NCI-H345 (cell line): ENCODE results near the gene PTGR3.
"Not testable (repeated sequence)": the region's sequence is repeated elsewhere in the genome, so short reads cannot be mapped to it uniquely, and the experiment has no call there.

Experiments used
- DNase-seq: peaks from one replicate; lab custom pipeline; 2025; lab: John Stamatoyannopoulos, UW

PTGR3 gene

DNA sequence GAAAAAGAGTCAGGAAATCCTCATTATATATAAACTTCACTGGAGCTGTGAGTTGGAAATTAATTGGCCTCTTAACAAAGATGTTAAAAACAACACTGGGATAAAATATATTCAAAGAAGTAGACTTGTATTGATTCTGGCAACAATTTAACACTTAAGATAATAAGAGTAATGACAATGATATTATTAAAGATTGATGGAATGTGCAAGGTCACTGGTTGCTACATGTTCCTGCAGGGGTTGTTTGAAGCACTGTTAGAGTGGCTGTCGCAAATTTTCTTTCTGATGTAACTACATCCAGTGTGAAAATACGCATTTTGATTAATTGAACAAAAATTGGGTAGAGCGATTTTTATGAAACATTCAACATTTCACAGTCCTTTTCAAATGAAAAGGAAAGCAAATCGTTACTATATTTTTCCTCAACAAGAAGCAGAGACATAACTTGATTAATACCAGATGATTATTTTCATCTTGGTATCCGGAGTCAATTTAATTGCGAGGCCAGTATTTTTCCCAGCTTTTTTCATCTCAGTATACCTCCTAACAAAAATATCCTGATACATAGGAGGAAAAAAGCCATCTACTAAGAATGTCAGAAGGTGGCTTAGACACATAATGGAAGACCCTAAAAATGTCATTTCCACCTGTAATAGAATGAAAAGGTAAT, 6.1 kb downstream of the PTGR3 start:
- no peak for DNase-seq

DNA sequence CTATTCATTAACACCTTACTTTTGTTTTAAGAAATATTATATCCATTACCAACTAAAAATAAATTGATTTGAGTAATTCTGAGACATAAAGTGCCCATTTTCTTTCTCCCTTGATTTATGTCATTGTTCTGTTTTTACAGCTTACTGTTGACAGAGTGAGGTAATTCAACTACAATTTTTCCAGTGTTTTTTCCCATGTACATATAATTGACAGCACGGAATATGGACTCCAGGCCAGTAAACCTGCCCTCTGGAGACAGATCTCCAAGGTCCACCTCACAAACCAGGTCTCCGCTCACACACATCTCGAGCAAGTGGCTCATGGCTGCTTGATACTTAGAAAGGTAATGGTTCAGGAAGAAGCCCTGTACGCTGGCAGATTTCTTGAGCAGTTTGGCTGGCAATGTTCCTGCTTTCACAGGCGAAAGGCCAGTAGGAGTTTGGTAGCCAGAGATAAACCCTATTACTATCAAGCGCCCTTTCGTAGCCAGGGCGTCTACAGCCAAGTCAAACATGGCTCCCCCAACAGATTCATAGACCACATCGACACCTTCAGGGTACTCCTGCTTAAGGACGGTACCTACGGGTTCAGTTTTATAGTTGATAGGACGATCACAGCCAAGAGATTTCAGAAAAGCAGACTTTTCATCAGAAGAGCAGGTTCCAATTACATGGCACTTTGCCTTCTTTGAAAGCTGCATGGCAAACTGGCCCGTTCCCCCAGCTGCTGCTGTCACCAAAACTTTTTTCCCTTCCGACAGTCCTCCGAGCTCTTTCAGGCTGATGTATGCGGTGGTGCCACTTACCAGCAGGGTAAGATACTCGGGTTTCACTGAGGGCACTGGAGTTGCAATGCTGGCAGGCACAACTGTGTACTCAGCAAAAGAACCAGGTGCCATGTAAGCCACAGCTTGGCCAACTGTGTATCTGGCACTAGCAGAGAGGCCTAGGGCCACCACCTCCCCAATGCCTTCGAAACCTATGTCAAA, 7.4 kb downstream of the PTGR3 start:
- no peak for DNase-seq

DNA sequence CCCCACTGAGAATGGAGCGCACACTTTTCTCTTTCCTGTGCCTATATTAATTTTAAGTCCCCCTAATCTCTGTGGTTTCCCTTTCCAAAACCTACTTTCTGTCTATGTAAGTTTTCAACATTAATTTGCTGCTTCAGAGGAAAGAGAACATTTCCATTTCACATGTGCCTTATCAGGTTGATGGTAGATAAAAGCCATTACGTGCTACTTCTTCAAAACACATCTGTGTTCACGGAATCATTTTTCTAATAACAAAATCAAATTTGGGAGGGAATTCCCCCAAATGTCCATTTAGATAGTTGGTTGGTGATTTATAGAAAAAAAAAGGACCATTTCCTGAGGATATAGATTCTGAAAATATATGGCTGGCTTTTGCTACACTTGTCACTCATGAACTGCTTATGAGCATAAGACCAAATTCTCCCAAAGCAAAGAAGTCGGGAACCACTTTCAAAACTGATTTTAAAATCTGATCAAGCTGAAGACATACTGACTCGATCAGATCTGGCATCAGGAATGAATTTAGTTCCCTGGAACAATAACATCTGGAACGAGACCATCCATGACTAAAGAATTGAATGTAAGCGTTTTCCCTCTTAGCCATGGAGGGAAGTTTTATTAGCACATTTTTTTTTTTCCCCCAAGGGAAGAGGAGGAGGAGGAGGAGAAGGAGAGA, 8.2 kb downstream of the PTGR3 start:
- no peak for DNase-seq

DNA sequence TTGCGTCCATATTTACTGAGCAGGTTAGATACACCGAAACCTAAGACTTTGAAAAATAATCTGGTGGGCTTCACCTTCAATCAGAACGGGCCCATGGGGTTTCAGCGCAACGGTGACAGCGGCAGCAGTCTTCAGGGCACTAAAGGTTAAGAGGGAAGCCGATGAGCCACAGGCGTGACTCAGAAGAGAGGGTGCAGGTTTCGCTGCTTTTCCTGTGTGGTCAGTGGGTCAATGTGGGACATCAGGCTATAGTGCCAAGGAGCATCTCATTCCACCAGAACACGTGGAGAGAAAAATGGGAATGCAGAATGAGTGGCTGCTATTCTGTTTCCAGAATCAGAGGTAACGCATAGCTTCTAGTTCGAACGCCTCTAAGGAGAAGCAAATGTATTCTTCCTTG, 8.9 kb downstream of the PTGR3 start:
- no peak for DNase-seq

DNA sequence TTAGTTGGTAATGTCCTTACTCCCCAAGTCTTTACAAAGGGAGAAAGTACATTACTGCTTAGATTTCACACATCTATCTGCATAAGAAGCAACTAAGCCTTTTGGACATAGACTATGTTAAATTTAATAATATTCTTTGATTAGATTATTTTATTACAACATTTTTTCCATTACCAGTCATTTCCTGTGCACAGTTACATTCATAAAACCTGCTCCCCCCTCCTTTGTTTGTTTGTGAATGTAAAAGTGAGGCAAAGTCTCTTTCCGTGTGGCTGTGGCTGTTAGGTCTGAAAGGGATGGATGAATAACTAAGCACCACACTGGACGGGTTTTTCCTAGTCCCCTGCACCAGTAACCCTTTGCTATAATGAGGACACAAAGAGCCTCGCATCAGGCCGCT, 9.6 kb downstream of the PTGR3 start:
- DNase-seq, result no peak

DNA sequence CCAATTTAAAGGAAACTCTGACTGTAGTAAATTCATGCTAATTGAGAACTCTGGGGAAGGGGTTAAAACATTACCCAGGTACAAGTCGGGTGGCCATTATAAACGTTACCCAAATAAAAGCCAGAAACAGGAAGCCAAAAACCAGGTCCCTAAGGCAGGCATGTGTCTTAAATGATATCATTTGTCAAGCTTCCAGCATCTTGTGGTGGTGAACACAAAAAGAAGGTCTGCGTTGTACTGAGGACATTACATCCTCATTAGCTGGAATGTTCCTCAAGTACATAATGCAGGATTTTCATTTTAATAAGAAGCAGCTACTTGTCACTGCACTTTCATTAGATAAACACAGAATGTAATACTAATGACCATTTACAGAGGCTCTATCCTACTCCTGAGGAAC, 10.9 kb downstream of the PTGR3 start:
- DNase-seq, result no peak

DNA sequence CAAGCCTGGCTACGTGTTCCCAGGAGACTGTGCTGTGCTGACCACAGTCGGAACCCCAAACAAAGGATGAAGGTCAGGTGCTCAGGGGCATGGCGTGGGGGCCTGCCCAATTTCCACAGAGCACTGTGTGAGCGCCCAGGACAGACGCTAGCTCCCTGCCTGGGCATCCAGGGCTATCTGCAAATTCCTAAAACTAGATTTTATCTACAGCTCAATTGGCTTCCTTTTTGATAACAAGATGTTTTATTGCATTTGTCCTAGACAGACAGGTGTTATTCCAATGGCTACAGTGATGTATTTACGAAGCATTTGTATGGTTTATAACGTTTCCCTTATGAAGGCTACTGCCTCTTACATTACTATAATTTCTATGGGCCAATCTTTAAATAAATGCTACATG, 16.0 kb downstream of the PTGR3 start:
- DNase-seq, result no peak

DNA sequence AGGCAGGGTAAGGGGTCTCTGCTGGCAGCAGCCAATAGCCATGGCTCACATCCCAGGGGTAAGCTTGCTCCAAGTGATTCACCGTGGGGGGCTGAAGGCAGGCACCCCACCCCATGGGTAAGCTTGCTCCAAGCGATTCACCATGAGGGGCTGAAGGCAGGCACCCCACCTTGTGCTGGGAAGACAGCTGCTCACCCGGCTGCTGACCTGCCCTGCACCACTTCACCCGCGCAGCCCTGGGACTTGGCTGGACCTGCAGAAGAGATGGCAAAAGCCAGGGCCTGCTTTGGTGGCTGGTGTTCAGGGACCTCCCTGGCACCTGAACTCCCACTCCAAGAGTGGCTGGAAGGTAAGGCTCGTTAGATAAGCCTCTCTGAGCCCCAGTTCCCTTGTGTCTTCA, 19.2 kb downstream of the PTGR3 start:
- no peak for DNase-seq

DNA sequence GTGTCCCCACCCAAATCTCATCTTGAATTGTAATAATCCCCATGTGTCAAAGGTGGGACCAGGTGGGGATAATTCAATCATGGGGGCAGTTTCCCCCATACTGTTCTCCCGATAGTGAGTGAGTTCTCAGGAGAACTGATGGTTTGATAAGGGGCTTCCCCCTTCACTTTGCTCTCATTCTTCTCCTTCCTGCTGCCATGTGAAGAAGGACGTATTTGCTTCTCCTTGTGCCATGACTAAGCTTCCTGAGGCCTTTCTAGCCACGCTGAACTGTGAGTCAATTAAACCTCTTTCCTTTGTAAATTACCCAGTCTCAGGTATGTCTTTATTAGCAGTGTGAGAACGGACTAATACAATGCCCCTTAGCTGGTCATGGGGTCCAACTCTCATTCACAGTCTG, 21.2 kb downstream of the PTGR3 start:
- not testable (repeated sequence) for DNase-seq

DNA sequence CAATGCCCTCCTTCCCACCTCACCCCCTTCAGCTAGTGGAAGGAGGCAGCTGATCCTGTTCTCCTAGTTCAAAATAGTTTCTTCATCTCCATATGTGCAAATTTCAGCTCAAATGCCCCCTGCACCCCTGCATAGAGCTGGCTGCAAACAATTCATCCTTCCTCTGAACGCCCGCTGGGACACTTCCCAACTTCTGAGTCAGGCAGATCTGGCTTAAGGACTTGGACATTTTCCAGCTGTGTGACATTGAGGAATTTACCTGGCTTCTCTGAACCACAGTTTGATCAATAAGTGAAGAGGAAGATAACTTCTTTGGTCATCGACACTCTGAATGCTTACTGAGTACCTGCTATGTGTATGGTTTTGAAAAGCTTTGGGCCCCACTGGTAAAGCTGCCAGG, 23.5 kb downstream of the PTGR3 start:
- DNase-seq, result no peak

DNA sequence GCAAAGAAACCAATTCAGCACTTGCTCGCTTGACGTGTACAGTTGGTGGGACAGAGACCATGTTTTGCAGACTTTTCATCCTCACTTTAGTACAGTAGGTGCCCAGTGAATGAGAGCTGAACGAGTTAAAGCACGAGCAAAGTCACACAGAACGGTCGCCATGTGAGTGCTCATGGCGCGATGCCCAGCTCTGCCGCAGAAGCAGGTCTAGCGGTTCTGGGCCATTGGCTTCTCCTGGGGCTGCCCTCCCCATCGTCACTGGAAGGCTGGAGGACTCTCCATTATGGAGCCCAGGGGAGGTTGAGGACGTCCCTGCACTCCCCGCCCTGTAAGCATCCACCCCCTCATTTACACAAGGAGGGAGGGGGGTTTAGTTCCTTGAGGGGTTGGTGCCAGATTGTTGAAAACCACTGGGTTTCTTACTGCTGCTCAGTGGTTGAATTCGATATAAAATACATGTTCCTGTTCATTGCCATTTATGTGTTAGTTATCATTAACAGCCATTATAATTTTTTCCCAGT, 24.9 kb downstream of the PTGR3 start:
- no peak for DNase-seq

DNA sequence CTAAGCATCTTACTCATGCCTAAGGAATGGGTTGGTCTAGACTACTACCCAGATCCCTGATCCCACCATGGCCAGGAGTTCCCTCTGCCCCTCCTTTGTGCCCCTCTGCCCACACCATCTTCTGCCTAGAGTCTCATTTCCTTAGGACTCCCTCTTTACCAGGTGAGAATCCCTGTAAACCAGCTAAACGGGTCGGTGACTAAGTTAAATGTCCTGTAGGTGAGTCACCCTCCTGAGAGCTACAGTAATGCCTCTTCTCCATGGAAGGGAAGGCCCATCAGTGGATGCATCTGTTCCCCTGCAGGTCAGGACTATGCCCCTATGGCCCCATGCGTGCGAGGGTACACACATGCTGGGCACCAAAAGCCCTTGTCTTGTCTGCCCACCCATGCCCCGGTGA, 25.4 kb downstream of the PTGR3 start:
- DNase-seq, result no peak

DNA sequence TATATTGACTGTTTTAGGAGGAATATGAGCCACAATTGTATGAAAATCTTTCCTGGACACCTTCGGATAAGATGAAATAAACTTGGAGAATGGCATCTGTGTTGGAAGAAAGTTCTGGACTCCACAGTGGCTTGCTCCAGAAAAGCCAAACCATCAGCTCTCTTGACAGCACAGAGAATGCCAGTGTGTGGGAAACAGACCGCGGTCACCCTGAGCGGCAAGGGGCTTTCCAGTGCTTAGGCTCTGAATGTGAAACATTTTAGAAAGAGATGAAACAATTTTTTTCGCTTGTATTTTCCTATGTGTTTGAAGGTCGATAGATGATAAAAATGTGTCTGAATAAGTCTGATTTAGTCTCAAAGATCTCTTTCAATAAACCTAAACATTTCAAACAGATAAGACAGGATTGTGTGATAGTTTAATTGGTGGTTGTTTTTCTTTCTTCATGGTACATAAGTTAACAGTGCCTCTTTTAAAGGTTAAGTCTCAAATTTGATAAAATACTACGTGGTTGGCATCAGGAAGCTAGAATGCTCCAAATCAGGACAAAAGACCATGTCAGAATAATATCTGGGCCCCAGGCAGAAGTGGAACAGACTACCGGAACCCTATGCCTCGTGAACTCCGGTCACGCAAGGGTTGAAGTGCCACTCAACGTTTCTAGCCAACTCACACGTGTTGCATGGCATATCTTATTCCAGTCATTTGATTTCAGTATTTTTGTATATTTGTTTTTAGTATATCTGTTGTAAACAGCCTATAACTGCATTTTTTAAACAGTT, 28.9 kb downstream of the PTGR3 start:
- DNase-seq, result no peak

DNA sequence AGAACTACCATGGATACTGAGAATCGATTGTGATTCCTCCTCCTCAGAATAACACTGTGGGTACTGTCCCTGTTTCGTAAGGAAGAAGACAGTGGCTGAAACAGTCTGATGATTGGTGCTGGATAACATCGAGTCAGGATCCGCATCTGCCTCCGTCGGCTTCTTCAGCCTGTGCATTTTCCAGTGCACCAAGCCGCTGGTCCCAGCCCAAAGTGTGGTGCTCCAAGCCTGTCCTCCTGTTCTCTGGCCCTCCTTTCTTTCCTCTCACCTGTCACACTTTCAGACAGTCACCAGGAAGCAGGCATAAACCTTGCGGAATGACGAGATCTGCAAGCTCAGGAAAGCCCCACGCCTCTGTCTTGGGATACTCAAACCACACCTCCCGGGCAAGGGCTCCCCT, 30.6 kb downstream of the PTGR3 start:
- no peak for DNase-seq

DNA sequence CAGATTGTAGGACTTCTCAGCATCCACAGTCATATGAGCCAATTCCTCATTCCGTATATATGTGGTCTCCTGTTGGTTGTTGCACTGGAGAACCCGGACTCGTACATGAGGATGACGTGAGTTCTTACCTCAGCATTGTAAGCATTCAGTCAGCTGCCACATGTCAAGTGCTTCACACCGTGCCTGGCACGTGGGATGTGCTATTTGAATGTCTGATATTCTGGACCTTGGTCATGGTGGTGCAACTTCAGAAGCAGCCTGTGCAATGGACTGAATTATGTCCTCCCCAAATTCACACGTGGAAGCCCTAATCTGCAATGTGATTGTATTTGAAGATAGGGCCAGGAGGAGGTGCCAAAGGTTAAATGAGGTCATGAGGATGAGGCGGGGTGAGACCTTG, 32.1 kb downstream of the PTGR3 start:
- no peak for DNase-seq

DNA sequence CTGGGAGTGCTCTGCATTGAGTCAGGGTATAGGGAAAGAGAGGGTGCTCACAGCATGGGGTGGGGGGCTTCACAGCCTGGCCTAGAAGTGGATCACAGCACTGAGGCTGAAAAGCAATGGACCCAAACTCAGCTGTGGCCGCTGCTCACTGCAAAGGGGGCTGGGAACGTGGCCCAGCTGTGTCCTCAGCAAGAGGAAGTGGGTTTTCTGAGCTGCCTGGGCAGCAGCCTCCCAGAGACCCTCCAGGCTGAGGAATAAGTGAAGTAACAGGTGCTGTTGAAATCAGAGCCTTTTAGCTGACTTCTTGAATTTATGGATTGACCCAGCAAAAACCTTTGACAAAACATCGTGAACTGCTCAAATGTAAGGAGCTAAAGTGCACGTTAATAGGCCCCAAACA, 35.2 kb downstream of the PTGR3 start:
- DNase-seq, result no peak

DNA sequence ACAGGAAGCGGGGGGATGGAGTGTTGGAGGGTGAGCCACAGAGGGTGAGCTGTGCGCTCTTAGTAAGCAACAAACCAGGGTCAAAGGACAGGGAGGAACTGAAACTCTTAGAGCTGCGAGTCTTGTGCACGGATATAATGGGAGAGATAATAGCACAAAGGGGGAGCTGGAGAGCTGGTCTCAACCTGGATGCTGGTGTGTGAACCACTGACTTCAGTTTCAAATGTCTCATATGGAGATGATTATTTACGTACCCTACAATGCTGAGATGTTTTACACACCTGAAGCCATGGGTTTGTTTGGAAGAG, 35.9 kb downstream of the PTGR3 start:
- DNase-seq, result no peak

DNA sequence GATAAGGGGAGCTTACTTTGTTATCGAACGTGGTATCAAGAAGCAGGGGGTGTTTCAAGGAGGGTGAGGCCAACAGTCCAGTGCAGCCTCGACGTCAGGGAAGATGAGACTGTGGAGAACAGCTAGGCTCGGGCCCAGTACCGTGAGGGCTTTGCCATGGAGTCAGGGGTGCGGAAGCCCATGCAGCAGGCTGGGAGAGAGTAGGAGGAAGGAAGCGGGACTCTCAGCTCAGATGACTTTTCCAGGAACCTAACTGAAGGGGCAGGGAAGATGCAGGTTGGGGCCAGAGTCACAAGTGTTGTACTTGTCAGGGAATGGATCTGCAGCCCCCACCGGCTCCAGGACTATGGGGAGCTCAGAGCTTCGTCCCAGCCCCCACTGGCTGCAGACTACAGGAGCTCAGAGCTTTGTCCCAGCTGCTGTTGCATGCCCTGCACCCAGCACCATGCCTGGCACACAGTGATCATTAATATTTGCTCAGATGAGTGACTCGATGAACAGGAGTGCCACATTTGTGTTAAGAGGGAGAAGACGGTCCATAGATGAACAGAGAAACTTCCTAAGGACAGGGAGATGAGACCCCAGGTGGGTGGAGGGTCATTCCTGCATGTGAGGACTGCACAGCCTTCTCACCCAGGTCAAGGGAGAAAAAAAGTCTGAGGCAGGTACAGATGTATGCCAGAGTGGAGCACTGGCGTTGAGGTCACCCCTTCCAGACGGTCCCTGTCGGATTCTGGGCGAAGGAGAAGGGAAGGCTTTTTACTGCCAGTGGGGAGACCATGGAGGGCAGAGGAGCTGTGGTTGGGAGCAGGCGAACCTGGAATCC, 36.4 kb downstream of the PTGR3 start:
- DNase-seq, result no peak

DNA sequence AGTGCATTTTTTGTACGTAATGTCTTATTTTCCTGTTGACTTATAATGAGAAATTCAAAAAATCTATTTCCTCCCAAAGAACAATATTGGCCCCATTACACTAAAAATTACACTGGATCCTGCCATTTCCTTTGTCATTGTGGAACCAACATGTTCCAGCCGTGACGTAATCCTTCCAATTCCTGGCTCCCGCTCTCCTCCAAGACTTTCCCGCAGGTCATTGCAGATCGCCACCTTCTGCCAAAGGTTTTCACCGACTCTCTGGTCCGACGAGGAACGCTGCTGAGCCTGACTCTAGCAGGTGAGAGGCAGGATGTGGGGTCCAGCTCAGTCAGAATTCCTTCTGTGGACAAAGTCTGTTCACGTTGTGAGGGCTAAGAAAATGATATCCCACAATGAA, 38.0 kb downstream of the PTGR3 start:
- DNase-seq, result no peak

DNA sequence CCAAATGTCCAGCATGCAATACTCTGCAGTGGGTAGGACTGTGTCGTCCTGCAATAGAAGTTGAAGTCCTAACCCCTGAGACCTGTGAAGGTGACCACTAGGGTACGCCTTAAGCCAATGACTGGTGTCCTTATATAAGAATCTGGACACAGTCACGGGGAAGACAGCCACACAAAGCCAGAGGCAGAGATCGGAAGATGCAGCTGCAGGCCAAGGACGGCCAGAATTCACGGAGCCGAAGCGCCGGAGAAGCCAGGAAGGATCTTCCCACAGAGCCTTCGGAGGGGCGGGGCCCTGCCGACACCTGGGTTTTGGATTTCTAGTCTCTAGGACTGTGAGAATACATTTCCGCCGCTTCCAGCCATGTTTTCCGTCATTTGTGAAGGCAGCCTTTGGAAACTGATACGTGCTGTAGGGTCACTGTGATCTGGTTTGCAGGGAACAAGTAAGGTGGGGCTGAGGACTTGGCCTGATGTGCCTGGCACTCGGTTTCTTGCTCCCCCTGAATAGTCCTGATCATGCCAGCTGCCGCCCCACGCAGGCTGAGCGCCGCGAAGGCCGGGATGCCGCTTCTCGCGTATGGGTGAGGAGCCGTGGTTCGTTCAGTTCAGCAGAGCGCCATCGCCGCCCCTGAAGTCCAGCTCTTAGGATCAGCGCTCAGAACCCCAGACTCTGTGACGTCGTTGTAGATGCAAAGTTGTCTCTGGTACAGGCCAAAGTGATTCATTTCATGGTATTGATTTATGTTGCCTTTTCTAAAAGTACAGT, 38.7 kb downstream of the PTGR3 start:
- DNase-seq, result no peak
